ENCODE results near the gene VKORC1.
"Not testable (repeated sequence)": the region's sequence is repeated elsewhere in the genome, so short reads cannot be mapped to it uniquely, and the experiment has no call there.

Gene VKORC1

GRCh38 chr16:31111881-31112466, 17.4 kb upstream of the VKORC1 start:
- no peak for DNase-seq (ENCODE audit: low read depth)
- Histone ChIP-seq H3K27me3 (replicated peaks; ENCODE audit: control insufficient read depth, insufficient read depth, low read length) (no peaks in the 10 kb centered on the region), H3K4me3 (ENCODE audit: low read length) (no peak overlapping the region), H3K9me3 (ENCODE audit: control insufficient read depth, low read length) (no peaks in the 10 kb centered on the region), H3K4me1 (ENCODE audit: control insufficient read depth, insufficient read depth, low read length) (peaks cover 8% of the 10 kb centered on the region), H3K36me3 (ENCODE audit: control insufficient read depth, insufficient read depth, low read length, severe bottlenecking) (peaks cover 38% of the 10 kb centered on the region), H3K9ac (ENCODE audit: low read length) (no peak overlapping the region)

GRCh38 chr16:31110106-31111034, 15.8 kb upstream of the VKORC1 start:
- H3K9me3 ChIP-seq (ENCODE audit: control insufficient read depth, low read length), result no peaks in the 10 kb centered on the region
- no peak for DNase-seq (ENCODE audit: low read depth)
- peaks cover 8% of the 10 kb centered on the region for H3K4me1 ChIP-seq (ENCODE audit: control insufficient read depth, insufficient read depth, low read length)
- no peak overlapping the region for H3K9ac ChIP-seq (ENCODE audit: low read length)
- H3K4me3 ChIP-seq (ENCODE audit: low read length), result no peak overlapping the region
- no peaks in the 10 kb centered on the region for H3K27me3 ChIP-seq (replicated peaks; ENCODE audit: control insufficient read depth, insufficient read depth, low read length)
- peaks cover 38% of the 10 kb centered on the region for H3K36me3 ChIP-seq (ENCODE audit: control insufficient read depth, insufficient read depth, low read length, severe bottlenecking)

GRCh38 chr16:31109622-31110021, 15.0 kb upstream of the VKORC1 start:
- H3K9ac ChIP-seq (ENCODE audit: low read length), result no peak overlapping the region
- H3K4me1 ChIP-seq (ENCODE audit: control insufficient read depth, insufficient read depth, low read length), result peaks cover 8% of the 10 kb centered on the region
- peak overlapping the region; percentile 90 for H3K4me3 ChIP-seq (ENCODE audit: low read length)
- H3K9me3 ChIP-seq (ENCODE audit: control insufficient read depth, low read length), result no peaks in the 10 kb centered on the region
- H3K27me3 ChIP-seq (replicated peaks; ENCODE audit: control insufficient read depth, insufficient read depth, low read length), result no peaks in the 10 kb centered on the region
- DNase-seq (ENCODE audit: low read depth), result no peak
- H3K36me3 ChIP-seq (ENCODE audit: control insufficient read depth, insufficient read depth, low read length, severe bottlenecking), result peaks cover 38% of the 10 kb centered on the region

- Histone ChIP-seq H3K9ac (ENCODE audit: low read length) (peak overlapping the region; percentile 95), H3K36me3 (ENCODE audit: control insufficient read depth, insufficient read depth, low read length, severe bottlenecking) (peaks cover 38% of the 10 kb centered on the region), H3K27me3 (replicated peaks; ENCODE audit: control insufficient read depth, insufficient read depth, low read length) (no peaks in the 10 kb centered on the region), H3K4me3 (ENCODE audit: low read length) (peak overlapping the region; percentile 90), H3K9me3 (ENCODE audit: control insufficient read depth, low read length) (no peaks in the 10 kb centered on the region), H3K4me1 (ENCODE audit: control insufficient read depth, insufficient read depth, low read length) (peaks cover 8% of the 10 kb centered on the region)
- peak; percentile 20 for DNase-seq (ENCODE audit: low read depth)
Measured at GRCh38 chr16:31108794-31109558, 14.4 kb upstream of the VKORC1 start.

GRCh38 chr16:31108035-31108793, 13.6 kb upstream of the VKORC1 start, which contains the start of gene BCKDK:
Gene BCKDK (plus strand): TSS chr16:31108386. CDS start chr16:31109224, 838 bp downstream.
- no peaks in the 10 kb centered on the region for H3K9me3 ChIP-seq (ENCODE audit: control insufficient read depth, low read length)
- H3K9ac ChIP-seq (ENCODE audit: low read length), result peak within 1 kb of the TSS; percentile 95
- peaks cover 8% of the 10 kb centered on the region for H3K4me1 ChIP-seq (ENCODE audit: control insufficient read depth, insufficient read depth, low read length)
- H3K36me3 ChIP-seq (ENCODE audit: control insufficient read depth, insufficient read depth, low read length, severe bottlenecking), result peaks cover 38% of the 10 kb centered on the region
- DNase-seq (ENCODE audit: low read depth), result peak; percentile 89
- no peaks in the 10 kb centered on the region for H3K27me3 ChIP-seq (replicated peaks; ENCODE audit: control insufficient read depth, insufficient read depth, low read length)
- peak within 1 kb of the TSS; percentile 90 for H3K4me3 ChIP-seq (ENCODE audit: low read length)

GRCh38 chr16:31107465-31107867, 12.9 kb upstream of the VKORC1 start:
- Histone ChIP-seq H3K9ac (ENCODE audit: low read length) (peak overlapping the region; percentile 95), H3K9me3 (ENCODE audit: control insufficient read depth, low read length) (no peaks in the 10 kb centered on the region), H3K4me1 (ENCODE audit: control insufficient read depth, insufficient read depth, low read length) (peaks cover 8% of the 10 kb centered on the region), H3K36me3 (ENCODE audit: control insufficient read depth, insufficient read depth, low read length, severe bottlenecking) (peaks cover 32% of the 10 kb centered on the region), H3K4me3 (ENCODE audit: low read length) (peak overlapping the region; percentile 90), H3K27me3 (replicated peaks; ENCODE audit: control insufficient read depth, insufficient read depth, low read length) (no peaks in the 10 kb centered on the region)
- DNase-seq (ENCODE audit: low read depth), result no peak

GRCh38 chr16:31106509-31107464, 12.2 kb upstream of the VKORC1 start:
- Histone ChIP-seq H3K27me3 (replicated peaks; ENCODE audit: control insufficient read depth, insufficient read depth, low read length) (no peaks in the 10 kb centered on the region), H3K9ac (ENCODE audit: low read length) (no peak overlapping the region), H3K9me3 (ENCODE audit: control insufficient read depth, low read length) (no peaks in the 10 kb centered on the region), H3K4me1 (ENCODE audit: control insufficient read depth, insufficient read depth, low read length) (peaks cover 8% of the 10 kb centered on the region), H3K36me3 (ENCODE audit: control insufficient read depth, insufficient read depth, low read length, severe bottlenecking) (peaks cover 25% of the 10 kb centered on the region), H3K4me3 (ENCODE audit: low read length) (no peak overlapping the region)
- DNase-seq (ENCODE audit: low read depth), result no peak

GRCh38 chr16:31105677-31106213, 11.1 kb upstream of the VKORC1 start:
- DNase-seq (ENCODE audit: low read depth), result peak; percentile 73
- Histone ChIP-seq H3K9me3 (ENCODE audit: control insufficient read depth, low read length) (no peaks in the 10 kb centered on the region), H3K36me3 (ENCODE audit: control insufficient read depth, insufficient read depth, low read length, severe bottlenecking) (peaks cover 15% of the 10 kb centered on the region), H3K9ac (ENCODE audit: low read length) (peak overlapping the region; percentile 72), H3K27me3 (replicated peaks; ENCODE audit: control insufficient read depth, insufficient read depth, low read length) (no peaks in the 10 kb centered on the region), H3K4me3 (ENCODE audit: low read length) (no peak overlapping the region), H3K4me1 (ENCODE audit: control insufficient read depth, insufficient read depth, low read length) (peaks cover 8% of the 10 kb centered on the region)

GRCh38 chr16:31100876-31101641, 6.5 kb upstream of the VKORC1 start:
- H3K9me3 ChIP-seq (ENCODE audit: control insufficient read depth, low read length); H3K27me3 ChIP-seq (replicated peaks; ENCODE audit: control insufficient read depth, insufficient read depth, low read length); H3K36me3 ChIP-seq (ENCODE audit: control insufficient read depth, insufficient read depth, low read length, severe bottlenecking); H3K4me1 ChIP-seq (ENCODE audit: control insufficient read depth, insufficient read depth, low read length); H3K4me3 ChIP-seq (ENCODE audit: low read length); DNase-seq (ENCODE audit: low read depth); H3K9ac ChIP-seq (ENCODE audit: low read length): not testable (repeated sequence)

Data from adipocyte (in vitro differentiated cells).